ENCODE measurements around the gene ATP9B.

ATP9B gene

GRCh38 chr18:79300413-79300812, 231.2 kb downstream of the ATP9B start:
- no peak for TF ChIP-seq POLR2A (IDR thresholded peaks at IDR 0.05; ENCODE audit: low read depth, low read length)
- DNase-seq (ENCODE audit: insufficient read length, low spot score) (no peak), FAIRE-seq (no peak)

GRCh38 chr18:79302120-79302519, 232.9 kb downstream of the ATP9B start:
- FAIRE-seq (no peak), DNase-seq (ENCODE audit: insufficient read length, low spot score) (no peak)
- TF ChIP-seq POLR2A (IDR thresholded peaks at IDR 0.05; ENCODE audit: low read depth, low read length) = no peak

DNA sequence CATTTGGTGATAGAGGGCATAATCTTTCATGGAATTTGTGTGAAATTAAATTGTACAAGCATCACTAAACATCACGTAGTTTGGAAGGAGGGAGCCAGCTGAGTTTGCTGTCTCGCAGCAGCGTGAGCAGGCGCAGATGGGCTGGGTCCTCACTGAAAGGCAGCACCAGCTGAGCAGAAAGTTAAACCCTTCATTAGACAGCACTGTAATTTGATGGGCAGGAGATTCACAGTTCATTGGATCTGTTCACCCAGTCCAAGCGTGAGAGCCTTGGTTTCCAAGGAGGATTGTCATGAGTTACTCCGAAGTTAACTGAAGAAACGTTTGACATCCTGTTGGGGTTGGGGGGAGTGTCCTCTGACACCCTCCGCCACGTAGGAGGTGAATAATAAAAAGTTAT, 236.7 kb downstream of the ATP9B start:
- DNase-seq (ENCODE audit: insufficient read length, low spot score) = no peak
- no peak for FAIRE-seq
- no peak for TF ChIP-seq POLR2A (IDR thresholded peaks at IDR 0.05; ENCODE audit: low read depth, low read length)

GRCh38 chr18:79309614-79310358, 240.6 kb downstream of the ATP9B start:
- no peak for TF ChIP-seq POLR2A (IDR thresholded peaks at IDR 0.05; ENCODE audit: low read depth, low read length)
- no peak for FAIRE-seq
- DNase-seq (ENCODE audit: insufficient read length, low spot score) = no peak

DNA sequence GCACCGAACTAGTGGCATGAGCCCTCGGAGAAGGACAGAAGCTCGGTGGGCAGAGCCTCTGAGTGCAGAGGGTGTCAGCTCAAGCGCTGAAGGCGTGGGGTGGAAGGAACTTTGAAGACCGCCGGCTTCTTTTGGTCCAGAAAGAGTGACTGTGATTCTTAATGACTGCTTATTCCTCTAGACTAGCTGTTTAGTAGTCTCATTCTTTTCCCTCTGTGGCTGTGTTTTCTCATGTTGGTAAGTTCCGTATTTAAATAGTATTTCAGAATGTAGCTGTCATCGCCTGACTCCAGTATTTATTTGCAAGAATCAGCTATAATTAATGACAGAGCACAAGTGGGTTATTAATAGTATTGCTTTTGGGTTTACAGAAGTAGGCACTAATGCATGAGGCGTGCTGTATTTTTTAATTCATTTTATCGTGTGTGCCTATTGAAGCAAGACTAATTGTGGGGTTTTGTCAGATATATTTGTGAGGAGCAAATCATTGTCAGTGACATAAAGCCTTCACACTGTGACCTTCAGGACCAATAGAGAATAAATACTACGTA, 245.7 kb downstream of the ATP9B start:
- no peak for FAIRE-seq

DNA sequence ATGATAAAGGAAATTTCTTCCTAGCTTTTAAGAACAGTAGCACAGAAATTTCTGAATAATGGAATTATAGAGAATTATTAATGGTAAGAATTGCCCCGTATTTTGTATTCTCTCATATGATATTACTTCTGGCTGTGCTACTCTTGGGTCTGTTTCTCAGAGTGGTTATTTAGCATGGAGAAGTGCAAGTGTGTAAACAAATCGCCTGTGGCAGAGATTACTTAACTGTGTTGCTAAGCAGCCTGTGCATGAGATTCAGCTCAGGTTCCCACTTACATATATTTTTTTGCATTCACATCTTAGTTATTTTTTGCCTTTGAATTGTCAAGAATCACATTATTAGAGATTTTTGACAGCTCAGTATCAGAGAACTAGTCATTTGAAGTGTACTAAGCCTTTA, 246.4 kb downstream of the ATP9B start:
- TF ChIP-seq POLR2A (IDR thresholded peaks at IDR 0.05; ENCODE audit: low read depth, low read length) = no peak
- DNase-seq (ENCODE audit: insufficient read length, low spot score) = no peak
- FAIRE-seq = no peak

More for the DNA sequence above, 245.7 kb downstream of the ATP9B start:
- no peak for DNase-seq (ENCODE audit: insufficient read length, low spot score)
- no peak for TF ChIP-seq POLR2A (IDR thresholded peaks at IDR 0.05; ENCODE audit: low read depth, low read length)

DNA sequence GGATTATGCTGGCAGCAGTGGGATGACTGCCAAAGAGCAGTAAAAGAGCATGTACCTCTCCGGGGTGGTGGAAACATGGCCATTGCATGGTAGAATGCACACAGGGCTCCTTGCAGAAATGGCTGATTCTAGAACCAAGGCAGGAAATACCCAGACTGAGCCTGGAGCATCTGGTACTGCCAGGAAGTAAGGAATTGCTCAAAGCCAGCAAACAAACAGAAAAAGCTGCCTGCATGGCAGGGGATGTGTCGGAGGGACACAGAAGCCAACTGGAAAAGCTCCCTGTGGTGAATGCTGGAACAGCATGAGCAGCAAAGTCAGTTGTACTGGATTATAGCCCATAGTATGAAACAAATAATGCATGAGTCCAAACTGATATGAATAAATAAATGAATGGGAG, 248.5 kb downstream of the ATP9B start:
- FAIRE-seq (no peak), DNase-seq (ENCODE audit: insufficient read length, low spot score) (no peak)
- no peak for TF ChIP-seq POLR2A (IDR thresholded peaks at IDR 0.05; ENCODE audit: low read depth, low read length)

GRCh38 chr18:79318142-79318673, 249.0 kb downstream of the ATP9B start:
- no peak for DNase-seq (ENCODE audit: insufficient read length, low spot score)
- TF ChIP-seq POLR2A (IDR thresholded peaks at IDR 0.05; ENCODE audit: low read depth, low read length) = no peak
- no peak for FAIRE-seq

- no peak for TF ChIP-seq POLR2A (IDR thresholded peaks at IDR 0.05; ENCODE audit: low read depth, low read length)
- DNase-seq (ENCODE audit: insufficient read length, low spot score) (no peak), FAIRE-seq (no peak)
Observed at GRCh38 chr18:79320216-79320850, 251.1 kb downstream of the ATP9B start.

DNA sequence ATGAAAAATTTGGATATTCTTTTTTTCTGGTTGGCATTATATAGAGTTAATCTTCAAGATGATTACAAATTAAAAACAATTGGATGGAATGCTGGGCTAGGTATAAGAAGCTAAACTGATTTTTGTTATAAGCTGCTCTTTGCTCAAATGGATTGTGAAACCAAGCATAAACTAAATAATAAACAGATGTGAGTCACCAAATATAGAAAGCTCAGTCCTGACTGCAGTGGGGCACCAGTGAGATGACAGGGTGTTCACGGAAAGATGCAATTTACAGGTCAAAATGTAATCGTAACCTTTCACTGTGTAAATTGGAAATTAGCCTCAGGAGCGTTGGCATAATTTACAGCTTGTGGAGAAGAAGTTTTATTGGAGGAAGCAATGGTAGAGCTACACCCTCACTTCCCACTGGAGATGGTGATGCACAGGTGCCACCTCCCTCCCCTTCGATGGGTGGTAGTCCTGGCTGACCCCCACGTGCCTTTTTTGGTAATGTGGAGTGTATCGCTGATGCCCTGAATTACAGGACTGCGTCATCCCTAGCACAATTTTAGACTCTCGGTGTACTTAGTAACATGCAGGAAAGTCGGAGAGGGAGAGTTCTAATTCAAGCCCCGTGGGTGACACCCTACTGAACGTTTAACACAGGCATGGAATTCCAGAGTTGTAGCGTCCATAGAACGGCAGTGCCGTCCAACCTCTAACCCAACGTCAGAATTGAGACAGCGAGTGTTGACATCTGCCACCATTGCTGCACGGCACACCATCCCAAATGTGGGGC, 252.6 kb downstream of the ATP9B start:
- no peak for TF ChIP-seq POLR2A (IDR thresholded peaks at IDR 0.05; ENCODE audit: low read depth, low read length)
- DNase-seq (ENCODE audit: insufficient read length, low spot score) = no peak

DNA sequence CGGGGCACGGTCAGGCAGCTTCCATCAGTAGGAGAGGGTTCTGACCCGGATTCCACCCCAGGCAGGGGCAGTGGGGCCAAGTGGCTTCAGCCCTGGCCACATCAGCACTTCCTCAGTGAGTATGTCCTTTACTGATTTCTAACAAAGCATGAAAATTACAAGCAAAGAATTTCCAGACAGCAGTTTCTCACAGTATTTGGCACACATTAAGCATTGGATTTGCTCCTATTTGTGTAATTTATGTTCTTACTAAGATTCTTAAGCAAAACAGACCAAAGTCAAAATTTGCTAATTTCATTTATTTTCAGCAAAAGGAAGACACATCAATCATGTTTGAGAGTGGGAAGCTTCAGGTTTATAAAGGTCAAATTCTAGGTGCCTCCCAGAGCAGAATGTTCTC, 253.2 kb downstream of the ATP9B start:
- no peak for TF ChIP-seq POLR2A (IDR thresholded peaks at IDR 0.05; ENCODE audit: low read depth, low read length)
- no peak for FAIRE-seq
- no peak for DNase-seq (ENCODE audit: insufficient read length, low spot score)

More for the DNA sequence above, 252.6 kb downstream of the ATP9B start:
- no peak for FAIRE-seq

DNA sequence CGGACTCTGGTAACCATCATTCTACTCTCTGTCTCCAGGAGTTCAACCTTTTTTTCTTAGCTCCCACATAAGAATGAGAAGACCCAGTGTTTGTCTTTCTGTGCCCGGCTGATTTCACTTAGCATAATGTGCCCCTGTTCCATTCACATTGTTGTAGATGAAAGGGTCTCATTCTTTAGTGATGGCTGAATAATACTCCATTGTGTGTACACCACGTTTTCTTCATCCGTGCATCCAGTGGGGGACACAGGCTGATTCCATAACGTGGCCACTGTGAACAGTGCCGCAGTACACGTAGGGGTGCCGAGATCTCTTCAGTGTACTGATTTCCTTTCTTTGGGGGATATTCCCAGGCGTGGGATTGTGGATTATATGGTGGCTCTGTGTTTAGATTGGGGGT, 254.3 kb downstream of the ATP9B start:
- TF ChIP-seq POLR2A (IDR thresholded peaks at IDR 0.05; ENCODE audit: low read depth, low read length) = no peak
- no peak for DNase-seq (ENCODE audit: insufficient read length, low spot score)
- no peak for FAIRE-seq

DNA sequence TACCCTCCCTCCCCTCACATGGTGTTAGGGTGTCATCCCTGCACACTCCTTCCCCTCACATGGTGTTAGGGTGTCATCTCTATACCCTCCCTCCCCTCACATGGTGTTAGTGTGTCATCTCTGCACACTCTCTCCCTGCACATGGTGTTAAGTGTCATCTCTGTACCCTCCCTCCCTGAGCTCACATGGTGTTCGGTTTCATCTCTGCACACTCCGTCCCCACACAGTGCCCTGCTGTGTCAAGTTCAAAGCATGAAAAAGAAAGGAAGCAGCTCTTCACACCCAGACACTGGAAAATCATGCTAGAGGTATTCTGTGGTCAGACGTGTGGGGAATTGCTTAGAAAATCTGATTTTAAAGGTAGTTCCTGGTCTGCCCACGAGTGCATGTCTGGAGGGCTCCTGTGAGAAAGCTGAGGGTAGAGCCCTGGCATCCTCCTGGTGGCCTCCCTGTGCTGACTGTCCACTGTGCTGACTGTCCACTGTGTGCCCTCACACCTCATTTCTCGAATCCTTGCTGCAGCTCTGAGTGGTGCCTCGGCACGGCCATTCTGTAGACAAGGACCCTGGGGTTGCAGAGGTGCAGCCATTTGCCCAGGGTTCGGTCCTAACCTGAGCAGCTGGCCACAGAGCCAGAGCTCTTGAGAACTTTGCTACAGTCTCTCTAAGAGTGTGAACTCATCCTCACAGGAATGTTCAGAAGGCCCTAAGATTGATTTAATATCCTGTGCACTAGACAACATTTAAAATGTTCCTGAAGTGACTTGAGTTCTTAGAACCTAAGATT, 257.4 kb downstream of the ATP9B start:
- DNase-seq (ENCODE audit: insufficient read length, low spot score) (no peak), FAIRE-seq (no peak)
- TF ChIP-seq POLR2A (IDR thresholded peaks at IDR 0.05; ENCODE audit: low read depth, low read length) = no peak

Measured in H54 (cell line).